Stimulated activated CD4-positive, alpha-beta T cell treated with anti-CD3 and anti-CD28 coated beads, Interleukin-1b, Interleukin-23, amount 100 ng/mL, for 48 hours (primary cell): ENCODE data around the gene SMO.
"Not testable (repeated sequence)": the region's sequence is repeated elsewhere in the genome, so short reads cannot be mapped to it uniquely, and the experiment has no call there.

Experiments used
- DNase-seq: peaks from one replicate; pipeline ENCODE4 v3.0.0-alpha.2; 2020

The SMO gene

GRCh38 chr7:129169686-129170440 lies 18.6 kb upstream of the SMO start:
- peak; percentile 31 for DNase-seq

- no peak for DNase-seq
These were observed 17.9 kb upstream of the SMO start for GRCh38 chr7:129170441-129171021.

GRCh38 chr7:129173861-129174260 lies 14.6 kb upstream of the SMO start:
- not testable (repeated sequence) for DNase-seq

GRCh38 chr7:129176916-129177710 lies 11.3 kb upstream of the SMO start:
- no peak for DNase-seq

GRCh38 chr7:129184981-129185670 lies 3.3 kb upstream of the SMO start:
- no peak for DNase-seq

GRCh38 chr7:129186749-129187260 lies 1.6 kb upstream of the SMO start:
- DNase-seq = no peak

GRCh38 chr7:129187681-129188371 lies 607 bp upstream of the SMO start:
- DNase-seq = no peak

GRCh38 chr7:129188892-129189660 lies 643 bp downstream of the SMO start:
- DNase-seq = no peak

GRCh38 chr7:129189661-129190310 lies 1.4 kb downstream of the SMO start:
- DNase-seq = no peak

- DNase-seq = no peak
These were observed 2.8 kb downstream of the SMO start for GRCh38 chr7:129191272-129191671.

GRCh38 chr7:129193892-129194291 lies 5.5 kb downstream of the SMO start:
- DNase-seq = no peak

GRCh38 chr7:129197771-129198170 lies 9.3 kb downstream of the SMO start:
- DNase-seq = no peak

- DNase-seq = no peak
These were observed 11.0 kb downstream of the SMO start for GRCh38 chr7:129199406-129199805.

- DNase-seq = no peak
These were observed 13.8 kb downstream of the SMO start for GRCh38 chr7:129202058-129202777.

GRCh38 chr7:129203050-129203741 lies 14.8 kb downstream of the SMO start:
- no peak for DNase-seq

- DNase-seq = no peak
These were observed 16.8 kb downstream of the SMO start for GRCh38 chr7:129205126-129205818.

- no peak for DNase-seq
These were observed 17.8 kb downstream of the SMO start for GRCh38 chr7:129205987-129206785.

- no peak for DNase-seq
These were observed 20.2 kb downstream of the SMO start for GRCh38 chr7:129208667-129209066.
